GM19193 (cell line): ENCODE data around the gene CENPS.

Experiments
- POLR2A ChIP-seq: IDR thresholded peaks from 4 replicates; pipeline ENCODE4 v1.6.1; 2011; ENCODE audit not compliant: insufficient read depth, insufficient read length; ENCODE audit errors: extremely low read depth

Gene CENPS

GRCh38 chr1:10430216-10431069 is at the start of gene CENPS:
Gene CENPS (plus strand): TSS chr1:10430433. CDS start chr1:10430518, 85 bp downstream.
- peak; percentile 80 for TF ChIP-seq POLR2A

GRCh38 chr1:10380594-10381275 is 49.5 kb upstream of the CENPS start:
- no peak for TF ChIP-seq POLR2A

GRCh38 chr1:10383630-10384029 is 46.6 kb upstream of the CENPS start:
- TF ChIP-seq POLR2A = no peak

GRCh38 chr1:10384219-10384618 is 46.0 kb upstream of the CENPS start:
- TF ChIP-seq POLR2A = no peak

GRCh38 chr1:10386761-10387676 is 43.2 kb upstream of the CENPS start:
- no peak for TF ChIP-seq POLR2A

GRCh38 chr1:10387677-10388386 is 42.4 kb upstream of the CENPS start:
- no peak for TF ChIP-seq POLR2A

GRCh38 chr1:10388387-10388715 is 41.9 kb upstream of the CENPS start:
- TF ChIP-seq POLR2A = no peak

- no peak for TF ChIP-seq POLR2A
Measured at GRCh38 chr1:10389271-10389973, 40.8 kb upstream of the CENPS start.

- no peak for TF ChIP-seq POLR2A
Measured at GRCh38 chr1:10396870-10397269, 33.4 kb upstream of the CENPS start.

- no peak for TF ChIP-seq POLR2A
Measured at GRCh38 chr1:10398278-10398733, 31.9 kb upstream of the CENPS start.

- TF ChIP-seq POLR2A = peak; percentile 88
Measured at GRCh38 chr1:10398734-10399443, 31.3 kb upstream of the CENPS start, which contains the start of gene PGD. Gene PGD (plus strand): TSS chr1:10399064. CDS start chr1:10399118, 54 bp downstream.

GRCh38 chr1:10399444-10399941 is 30.7 kb upstream of the CENPS start:
- TF ChIP-seq POLR2A = no peak

GRCh38 chr1:10400013-10400412 is 30.2 kb upstream of the CENPS start:
- TF ChIP-seq POLR2A = no peak
